ACHN (cell line): ENCODE results near the gene VAV1.
"Not testable (repeated sequence)": the region's sequence is repeated elsewhere in the genome, so short reads cannot be mapped to it uniquely, and the experiment has no call there.

ENCODE experiments used
- DNase-seq: peaks from one replicate; pipeline ENCODE4 v3.0.0-alpha.2; 2015
- in situ Hi-C: cut with HindIII; loops from 2 replicates; pipeline ENCODE4 v1.10.0; 2017; ENCODE audit warnings: low sequenced_read_pairs, low pct_ligation_motif_present, low pct_unique_long_range_greater_than_20kb

VAV1 gene

GRCh38 chr19:6828698-6829633 lies 56.5 kb downstream of the VAV1 start:
- DNase-seq, result no peak
- in situ Hi-C loops, result no loop called here

- DNase-seq, in situ Hi-C loops: not testable (repeated sequence)
Observed at GRCh38 chr19:6829829-6830228, 57.3 kb downstream of the VAV1 start.

DNA sequence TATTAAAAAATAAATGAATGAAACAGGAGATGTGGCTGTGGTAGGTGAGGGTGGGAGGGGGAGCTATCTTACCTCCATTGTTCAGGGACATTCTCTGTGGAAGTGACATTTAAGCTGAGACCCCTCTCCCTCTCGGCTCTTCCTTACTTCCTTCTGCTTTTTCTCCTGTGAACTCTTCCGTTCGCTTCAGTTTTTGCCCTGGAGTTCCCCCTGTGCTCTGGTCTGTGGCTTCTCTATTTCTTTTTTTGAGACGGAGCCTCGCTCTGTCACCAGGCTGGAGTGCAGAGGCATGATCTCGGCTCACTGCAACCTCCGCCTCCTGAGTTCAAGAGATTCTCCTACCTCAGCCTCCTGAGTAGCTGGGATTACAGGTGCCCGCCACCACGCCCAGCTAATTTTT lies 58.6 kb downstream of the VAV1 start:
- in situ Hi-C loops, DNase-seq: not testable (repeated sequence)

DNA sequence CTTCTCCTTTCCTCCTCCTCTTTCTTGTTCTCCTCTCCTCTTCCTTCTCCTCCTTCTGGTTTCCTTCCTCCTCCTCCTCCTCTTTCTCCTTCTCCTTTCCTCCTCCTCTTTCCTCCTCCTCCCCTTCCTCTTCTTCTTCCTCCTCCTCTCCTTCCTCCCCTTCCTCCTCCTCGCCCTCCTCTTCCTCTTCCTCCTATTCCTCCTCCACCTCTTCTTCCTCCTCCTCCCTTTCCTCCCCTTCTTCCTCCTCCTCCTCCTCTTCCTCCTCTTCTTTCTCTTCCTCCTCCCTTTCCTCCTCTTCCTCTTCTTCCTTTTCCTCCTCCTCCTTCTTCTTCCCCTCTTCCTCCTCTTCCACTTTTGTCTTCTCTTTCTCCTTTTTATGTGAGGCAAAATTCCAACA lies 59.9 kb downstream of the VAV1 start:
- in situ Hi-C loops, result no loop called here

GRCh38 chr19:6833166-6833790 lies 60.8 kb downstream of the VAV1 start:
- in situ Hi-C loops, result no loop called here
- DNase-seq, result no peak

More for the DNA sequence above, 59.9 kb downstream of the VAV1 start:
- no peak for DNase-seq

DNA sequence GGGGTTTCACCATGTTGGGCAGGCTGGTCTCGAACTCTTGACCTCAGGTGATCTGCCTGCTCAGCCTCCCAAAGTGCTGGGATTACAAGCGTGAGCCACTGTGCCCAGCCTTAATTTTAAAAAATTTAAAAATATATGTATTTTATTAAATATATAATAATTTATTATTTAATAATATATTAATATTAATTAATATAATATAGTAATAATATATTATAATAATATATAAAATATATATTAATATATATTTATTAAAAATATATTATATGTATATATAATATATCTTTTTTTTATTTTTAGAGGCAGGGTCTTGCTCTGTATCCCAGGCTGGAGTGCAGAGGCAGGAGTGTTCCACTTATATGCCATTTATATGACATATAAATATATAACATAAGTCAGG lies 61.9 kb downstream of the VAV1 start:
- in situ Hi-C loops, result no loop called here
- DNase-seq, result no peak

GRCh38 chr19:6835501-6835900 lies 63.0 kb downstream of the VAV1 start:
- DNase-seq, result no peak
- in situ Hi-C loops, result no loop called here

DNA sequence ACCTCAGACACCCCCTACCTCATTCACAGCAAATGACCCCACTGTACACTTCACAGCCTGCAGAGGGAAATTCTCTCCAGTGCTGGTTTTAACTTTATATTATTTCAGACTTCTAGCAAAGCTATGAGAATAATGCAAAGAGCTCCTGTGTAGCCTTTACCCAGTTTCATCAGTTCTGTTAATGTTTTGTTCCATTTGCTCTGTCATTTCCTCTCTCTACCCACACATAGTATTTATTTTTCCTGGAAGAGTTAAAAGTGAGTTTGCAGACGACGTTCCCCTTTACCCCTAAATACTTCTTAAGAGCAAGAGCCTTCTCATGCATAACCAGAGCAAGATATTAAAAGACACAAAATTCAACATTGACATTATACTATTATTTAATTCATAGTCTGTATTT lies 65.0 kb downstream of the VAV1 start:
- in situ Hi-C loops, result no loop called here
- no peak for DNase-seq

- in situ Hi-C loops, result no loop called here
- DNase-seq, result no peak
Observed at GRCh38 chr19:6838062-6838655, 65.7 kb downstream of the VAV1 start.

DNA sequence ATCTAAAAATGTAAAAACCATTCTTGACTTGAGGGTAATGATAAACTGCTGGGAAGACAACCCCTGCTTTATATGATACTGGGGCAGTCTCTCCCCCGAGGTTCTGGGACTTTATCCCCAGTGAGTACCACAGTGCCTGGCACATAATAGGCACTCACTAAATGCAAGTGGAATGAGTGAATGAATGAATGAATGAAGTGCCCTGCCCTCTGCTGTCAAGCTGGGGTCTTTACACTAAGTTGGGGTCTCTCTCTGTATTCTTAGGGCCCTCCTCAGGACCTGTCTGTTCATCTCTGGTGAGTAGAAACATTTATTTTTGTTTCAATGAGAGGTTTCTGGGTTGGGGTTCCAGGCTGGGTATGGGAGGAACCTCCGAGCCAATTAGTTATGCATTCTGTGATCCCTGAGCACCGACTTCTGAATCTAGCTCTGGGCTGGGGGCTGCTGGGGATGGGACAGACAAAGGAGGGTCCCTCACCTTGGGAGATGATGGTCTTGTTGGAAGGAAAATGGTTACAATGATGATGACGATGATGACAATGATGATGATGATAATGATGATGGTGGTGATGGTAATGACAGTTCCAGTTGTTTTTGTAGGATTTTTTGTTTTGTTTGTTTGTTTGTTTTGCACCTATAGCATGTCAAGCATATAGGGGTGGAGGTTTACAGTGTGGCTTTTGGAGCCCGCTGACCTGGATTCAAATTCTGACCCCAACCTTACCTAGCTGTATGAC lies 70.5 kb downstream of the VAV1 start:
- in situ Hi-C loops, result no loop called here
- no peak for DNase-seq

- in situ Hi-C loops, result no loop called here
- DNase-seq, result no peak
Observed at GRCh38 chr19:6847828-6848200, 75.3 kb downstream of the VAV1 start.

- in situ Hi-C loops, result no loop called here
- DNase-seq, result no peak
Observed at GRCh38 chr19:6848986-6849385, 76.5 kb downstream of the VAV1 start.

GRCh38 chr19:6849876-6850275 lies 77.4 kb downstream of the VAV1 start:
- DNase-seq, result no peak
- in situ Hi-C loops, result no loop called here

GRCh38 chr19:6851359-6851758 lies 78.9 kb downstream of the VAV1 start:
- no peak for DNase-seq

DNA sequence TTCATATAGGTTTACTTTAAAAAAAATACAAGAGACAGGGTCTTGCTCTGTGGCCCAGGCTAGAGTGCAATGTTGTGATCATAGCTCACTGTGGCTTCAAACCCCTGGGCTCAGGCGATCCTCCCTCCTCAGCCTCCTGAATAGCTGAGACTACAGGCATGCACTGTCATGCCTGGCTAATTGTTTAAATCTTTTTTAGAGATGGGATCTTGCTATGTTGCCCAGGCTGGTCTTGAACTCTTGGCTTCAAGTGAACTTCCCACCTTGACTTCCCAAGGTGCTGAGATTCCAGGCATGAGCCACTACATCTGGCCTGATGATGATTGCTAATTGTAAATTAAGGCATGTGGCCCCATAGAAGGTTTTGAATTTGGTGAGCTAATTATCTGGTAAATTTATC lies 79.5 kb downstream of the VAV1 start:
- no peak for DNase-seq

More at GRCh38 chr19:6851359-6851758, 78.9 kb downstream of the VAV1 start:
- in situ Hi-C loops, result no loop called here

DNA sequence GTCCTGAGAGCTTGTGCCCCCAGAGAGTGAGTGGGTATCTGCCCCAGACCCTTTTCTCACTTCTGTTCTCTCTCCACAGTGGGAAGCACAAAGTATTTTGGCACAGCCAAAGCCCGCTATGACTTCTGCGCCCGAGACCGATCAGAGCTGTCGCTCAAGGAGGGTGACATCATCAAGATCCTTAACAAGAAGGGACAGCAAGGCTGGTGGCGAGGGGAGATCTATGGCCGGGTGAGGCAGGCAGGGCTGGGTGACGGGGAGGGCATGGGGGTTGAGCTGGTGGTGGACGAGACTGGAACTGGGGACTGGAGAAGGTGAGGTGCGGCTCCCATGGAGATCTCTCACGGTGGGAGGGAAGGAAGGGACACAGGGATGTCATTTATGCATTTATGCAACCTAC lies 81.4 kb downstream of the VAV1 start:
- in situ Hi-C loops, result no loop called here

More for the DNA sequence above, 79.5 kb downstream of the VAV1 start:
- in situ Hi-C loops, result no loop called here

DNA sequence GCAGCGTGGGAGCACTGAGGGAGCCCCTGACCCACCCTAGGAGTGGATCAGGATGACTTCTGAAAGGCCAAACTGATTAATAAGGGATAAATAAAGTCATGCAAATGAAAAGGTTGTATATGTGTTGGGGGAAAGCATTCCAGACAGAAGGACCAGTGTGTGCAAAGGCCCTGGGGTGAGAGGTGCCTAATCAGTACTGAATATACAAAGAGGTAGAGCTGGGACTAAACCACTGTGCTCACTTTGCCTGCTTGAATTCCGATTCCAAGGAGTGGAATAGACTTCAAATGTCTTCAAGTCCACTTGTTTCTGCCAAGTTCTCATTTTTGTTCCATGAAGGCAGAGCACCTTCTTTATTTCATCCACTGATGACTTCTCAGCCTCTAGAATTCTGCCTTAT lies 82.2 kb downstream of the VAV1 start:
- in situ Hi-C loops, result no loop called here
- no peak for DNase-seq

More for the DNA sequence above, 81.4 kb downstream of the VAV1 start:
- no peak for DNase-seq

DNA sequence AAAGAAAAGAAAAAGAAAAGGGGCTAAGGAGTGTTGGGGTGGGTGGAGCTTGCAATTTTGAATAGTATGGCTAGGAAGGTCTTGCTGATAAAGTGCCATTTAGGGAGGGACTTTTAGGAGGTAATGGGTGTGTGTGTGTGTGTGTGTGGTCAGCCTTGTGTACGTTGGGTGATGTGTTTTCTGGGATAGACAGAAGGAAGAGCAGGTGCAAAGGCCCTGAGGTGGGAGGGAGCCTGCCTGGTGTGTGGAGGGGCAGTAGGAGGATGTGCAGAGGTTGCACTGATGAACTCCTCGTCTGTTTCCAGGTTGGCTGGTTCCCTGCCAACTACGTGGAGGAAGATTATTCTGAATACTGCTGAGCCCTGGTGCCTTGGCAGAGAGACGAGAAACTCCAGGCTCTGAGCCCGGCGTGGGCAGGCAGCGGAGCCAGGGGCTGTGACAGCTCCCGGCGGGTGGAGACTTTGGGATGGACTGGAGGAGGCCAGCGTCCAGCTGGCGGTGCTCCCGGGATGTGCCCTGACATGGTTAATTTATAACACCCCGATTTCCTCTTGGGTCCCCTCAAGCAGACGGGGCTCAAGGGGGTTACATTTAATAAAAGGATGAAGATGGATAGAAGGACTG lies 84.4 kb downstream of the VAV1 start:
- no peak for DNase-seq
- in situ Hi-C loops, result no loop called here
